ENCODE measurements around the gene NECTIN4.
"Not testable (repeated sequence)": the region's sequence is repeated elsewhere in the genome, so short reads cannot be mapped to it uniquely, and the experiment has no call there.

DNA sequence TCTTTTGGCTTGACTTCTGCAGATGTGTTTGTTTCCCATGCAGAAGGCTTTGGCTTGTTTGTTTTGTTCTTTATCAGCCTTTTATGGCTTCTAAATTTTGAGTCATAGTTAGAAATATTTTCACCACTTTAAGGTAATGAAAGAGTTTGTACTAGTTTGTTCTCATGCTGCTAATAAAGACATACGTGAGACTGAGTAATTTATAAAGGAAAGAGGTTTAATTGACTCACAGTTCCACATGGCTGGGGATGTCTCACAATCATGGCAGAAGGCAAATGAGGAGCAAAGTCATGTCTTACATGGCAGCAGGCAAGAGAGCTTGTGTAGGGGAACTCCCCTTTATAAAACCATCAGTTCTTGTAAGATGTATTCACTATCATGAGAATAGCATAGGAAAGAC lies 62.4 kb downstream of the NECTIN4 start:
- TF ChIP-seq, protein P1, sequence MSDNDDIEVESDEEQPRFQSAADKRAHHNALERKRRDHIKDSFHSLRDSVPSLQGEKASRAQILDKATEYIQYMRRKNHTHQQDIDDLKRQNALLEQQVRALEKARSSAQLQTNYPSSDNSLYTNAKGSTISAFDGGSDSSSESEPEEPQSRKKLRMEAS (IDR thresholded peaks at IDR 0.05; ENCODE audit: low read depth, low read length): not testable (repeated sequence)
- TF ChIP-seq EP300 (IDR thresholded peaks at IDR 0.05; ENCODE audit: borderline replicate concordance in 1 of 2, control insufficient read depth in 1 of 2, low read depth in 2 of 2, low read length in 2 of 2); BCL11A (IDR thresholded peaks at IDR 0.05; ENCODE audit: low read depth, low read length); E2F4 (IDR thresholded peaks at IDR 0.05; ENCODE audit: low read depth, low read length); HDAC6 (IDR thresholded peaks at IDR 0.05; ENCODE audit: unreplicated experiment); E4F1 (IDR thresholded peaks at IDR 0.05; ENCODE audit: borderline replicate concordance, partially characterized antibody); POLR2AphosphoS5 (IDR thresholded peaks at IDR 0.05; ENCODE audit: low read length); KAT2A (conservative IDR thresholded peaks at IDR 0.05; ENCODE audit: control insufficient read depth, low read depth, low read length); TARDBP (IDR thresholded peaks at IDR 0.05; ENCODE audit: borderline replicate concordance); TCF7 (IDR thresholded peaks at IDR 0.05; ENCODE audit: borderline replicate concordance): not testable (repeated sequence)
- TF ChIP-seq, protein P2, sequence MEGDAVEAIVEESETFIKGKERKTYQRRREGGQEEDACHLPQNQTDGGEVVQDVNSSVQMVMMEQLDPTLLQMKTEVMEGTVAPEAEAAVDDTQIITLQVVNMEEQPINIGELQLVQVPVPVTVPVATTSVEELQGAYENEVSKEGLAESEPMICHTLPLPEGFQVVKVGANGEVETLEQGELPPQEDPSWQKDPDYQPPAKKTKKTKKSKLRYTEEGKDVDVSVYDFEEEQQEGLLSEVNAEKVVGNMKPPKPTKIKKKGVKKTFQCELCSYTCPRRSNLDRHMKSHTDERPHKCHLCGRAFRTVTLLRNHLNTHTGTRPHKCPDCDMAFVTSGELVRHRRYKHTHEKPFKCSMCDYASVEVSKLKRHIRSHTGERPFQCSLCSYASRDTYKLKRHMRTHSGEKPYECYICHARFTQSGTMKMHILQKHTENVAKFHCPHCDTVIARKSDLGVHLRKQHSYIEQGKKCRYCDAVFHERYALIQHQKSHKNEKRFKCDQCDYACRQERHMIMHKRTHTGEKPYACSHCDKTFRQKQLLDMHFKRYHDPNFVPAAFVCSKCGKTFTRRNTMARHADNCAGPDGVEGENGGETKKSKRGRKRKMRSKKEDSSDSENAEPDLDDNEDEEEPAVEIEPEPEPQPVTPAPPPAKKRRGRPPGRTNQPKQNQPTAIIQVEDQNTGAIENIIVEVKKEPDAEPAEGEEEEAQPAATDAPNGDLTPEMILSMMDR (IDR thresholded peaks at IDR 0.05 in 2 of 3, conservative IDR thresholded peaks at IDR 0.05 in 1 of 3; ENCODE audit: control insufficient read depth in 2 of 3, extremely low read depth in 1 of 3, insufficient read depth in 1 of 3, low read depth in 3 of 3, low read length in 3 of 3): not testable (repeated sequence)
- TF ChIP-seq ZBTB40 (IDR thresholded peaks at IDR 0.05; ENCODE audit: borderline replicate concordance): peak; percentile 66

Measured in GM12878 (cell line).